Posterior vena cava (tissue), 2 donors: ENCODE data around the gene GLG1. TPM values are rescaled to one million over a fixed set of nuclear protein-coding genes. Genes with fewer than 3 reads are reported as not detected.

Experiments used
- DNase-seq: peaks from one replicate; pipeline ENCODE4 v3.0.0-alpha.2; 2020; ENCODE audit warnings: low spot score
- intact Hi-C, 2 donors: fragments of 100-400 bp; cut with DNase I; formaldehyde crosslinking; loops; one replicate each; pipeline versions ENCODE4 v1.14.1 to v1.14.2; 2022 to 2023
- total RNA-seq, 2 donors: library from RNA; stranded (reverse); fragmentation: NEBNext Ultra II Directional; extraction: Animal tissue kit (Norgen Biotek cat#: 25700); gene quantifications; one replicate each; pipeline ENCODE4 v1.2.1, GENCODE V29; 2021
- donor health status: DM: yes; HTN: yes; CAD: no.
- donor health status: DM: yes; HTN: yes; CAD: no.

Gene GLG1
- total RNA-seq, 2 donors from 2014 or later: 101 to 143 TPM

- intact Hi-C loops: no loop called here
Observed at GRCh38 chr16:74580833-74581232, 26.1 kb downstream of the GLG1 start.

GRCh38 chr16:74578838-74579237 lies 28.1 kb downstream of the GLG1 start:
- intact Hi-C loops: no loop called here
- DNase-seq: no peak

More at GRCh38 chr16:74580833-74581232, 26.1 kb downstream of the GLG1 start:
- no peak for DNase-seq

GRCh38 chr16:74578433-74578832 lies 28.5 kb downstream of the GLG1 start:
- DNase-seq: no peak
- intact Hi-C loops: no loop called here

- intact Hi-C loops: no loop called here
- no peak for DNase-seq
Observed at GRCh38 chr16:74577882-74578366, 29.0 kb downstream of the GLG1 start.

- no peak for DNase-seq
- intact Hi-C loops: no loop called here
Observed at GRCh38 chr16:74575807-74576643, 30.9 kb downstream of the GLG1 start.

DNA sequence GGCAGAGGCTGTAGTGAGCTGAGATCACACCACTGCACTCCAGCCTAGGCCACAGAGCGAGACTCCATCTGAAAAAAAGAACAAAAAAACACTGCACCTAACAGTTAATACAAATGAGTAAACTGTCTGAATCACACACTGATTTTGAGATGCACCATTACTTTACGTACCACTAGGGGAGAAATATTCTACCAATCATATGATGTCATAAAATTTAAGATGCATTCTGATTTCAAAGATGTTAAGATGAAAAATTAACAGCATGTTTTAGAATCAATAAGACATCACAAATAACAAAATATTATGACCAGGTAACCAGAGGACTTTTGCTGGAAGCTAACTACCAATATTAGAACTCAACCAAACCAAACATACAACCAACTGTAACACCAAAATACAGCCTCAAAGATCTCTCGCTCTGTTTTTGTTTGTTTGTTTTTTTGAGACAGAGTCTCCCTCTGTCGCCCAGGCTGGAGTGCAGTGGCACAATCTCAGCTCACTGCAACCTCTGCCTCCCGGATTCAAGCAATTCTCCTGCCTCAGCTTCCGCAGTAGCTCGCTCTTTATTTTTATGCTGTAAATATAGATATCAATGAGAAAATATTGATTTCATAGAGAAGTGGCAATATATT lies 31.6 kb downstream of the GLG1 start:
- intact Hi-C loops: no loop called here
- DNase-seq: no peak

DNA sequence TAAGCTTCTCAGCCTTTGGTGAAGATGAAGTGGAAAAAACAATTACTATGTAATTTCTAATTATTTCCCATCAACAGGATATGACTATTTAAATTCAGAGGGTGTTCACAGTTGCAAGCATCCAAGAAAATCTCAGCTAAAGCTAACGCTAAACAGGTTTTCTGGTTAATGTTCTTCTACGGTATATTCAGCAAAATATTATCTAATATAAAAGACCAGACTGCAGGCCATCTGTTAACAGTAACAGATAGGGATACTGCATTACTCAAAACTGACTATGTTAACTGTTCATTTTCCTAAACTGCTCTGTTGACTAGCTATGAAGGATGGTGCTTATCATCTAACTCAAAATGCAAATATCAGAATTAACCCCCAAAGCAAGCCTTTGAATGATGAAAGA lies 32.8 kb downstream of the GLG1 start:
- no peak for DNase-seq

GRCh38 chr16:74573622-74574021 lies 33.3 kb downstream of the GLG1 start:
- intact Hi-C loops: no loop called here
- no peak for DNase-seq

More for the DNA sequence above, 32.8 kb downstream of the GLG1 start:
- intact Hi-C loops: no loop called here

- DNase-seq: no peak
- intact Hi-C loops: no loop called here
Observed at GRCh38 chr16:74570412-74571301, 36.3 kb downstream of the GLG1 start.

DNA sequence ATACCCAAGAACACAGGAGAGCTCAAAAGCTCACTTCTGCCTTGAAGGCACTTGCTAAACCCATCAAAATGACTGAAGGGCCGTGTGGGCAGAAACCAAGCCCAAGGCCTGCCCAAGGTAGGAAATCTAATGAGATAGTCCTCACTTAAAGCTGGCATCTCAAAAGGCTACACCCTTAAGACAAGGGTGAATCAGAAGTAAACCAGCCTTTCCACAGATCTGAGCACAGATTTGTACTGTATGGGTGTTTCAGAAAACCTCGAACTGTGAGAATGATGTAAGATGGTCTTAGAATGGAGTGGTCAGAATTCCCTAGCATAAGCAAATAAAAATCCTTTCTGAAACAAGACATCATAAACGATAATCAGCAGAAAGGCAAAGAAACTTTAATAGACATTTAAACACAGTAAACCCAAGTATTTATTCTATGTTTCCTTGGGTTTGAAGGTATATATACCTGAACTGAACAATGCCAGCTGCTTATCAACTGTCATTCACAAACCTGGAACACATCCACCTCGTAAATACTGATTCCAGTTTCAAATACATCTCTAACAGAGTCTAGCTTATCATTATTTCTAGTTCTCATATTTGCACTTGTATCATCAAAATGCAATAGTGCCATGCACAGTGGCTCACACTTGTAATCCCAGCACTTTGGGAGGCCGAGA lies 37.8 kb downstream of the GLG1 start:
- no peak for DNase-seq
- intact Hi-C loops: no loop called here

- DNase-seq: no peak
- intact Hi-C loops: no loop called here
Observed at GRCh38 chr16:74567901-74568300, 39.0 kb downstream of the GLG1 start.

DNA sequence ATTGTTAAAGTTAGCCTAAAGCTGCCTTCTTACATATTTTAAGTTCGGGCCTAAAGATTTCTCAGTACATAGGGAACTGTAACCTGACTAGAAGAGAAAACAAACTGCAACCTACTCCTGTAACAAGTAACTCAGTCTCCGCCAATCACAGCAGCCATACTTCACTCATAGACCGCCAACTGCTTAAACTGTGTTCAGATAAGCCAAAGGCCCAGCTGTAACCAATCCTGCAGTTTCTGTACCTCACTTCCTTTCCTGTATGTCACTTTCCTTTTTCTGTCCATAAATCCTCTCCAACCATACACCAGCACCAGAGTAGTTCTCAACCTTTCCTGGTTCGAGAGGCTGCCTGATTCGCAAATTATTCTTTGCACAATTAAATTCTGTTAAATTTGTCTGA lies 41.5 kb downstream of the GLG1 start:
- intact Hi-C loops: no loop called here
- no peak for DNase-seq

DNA sequence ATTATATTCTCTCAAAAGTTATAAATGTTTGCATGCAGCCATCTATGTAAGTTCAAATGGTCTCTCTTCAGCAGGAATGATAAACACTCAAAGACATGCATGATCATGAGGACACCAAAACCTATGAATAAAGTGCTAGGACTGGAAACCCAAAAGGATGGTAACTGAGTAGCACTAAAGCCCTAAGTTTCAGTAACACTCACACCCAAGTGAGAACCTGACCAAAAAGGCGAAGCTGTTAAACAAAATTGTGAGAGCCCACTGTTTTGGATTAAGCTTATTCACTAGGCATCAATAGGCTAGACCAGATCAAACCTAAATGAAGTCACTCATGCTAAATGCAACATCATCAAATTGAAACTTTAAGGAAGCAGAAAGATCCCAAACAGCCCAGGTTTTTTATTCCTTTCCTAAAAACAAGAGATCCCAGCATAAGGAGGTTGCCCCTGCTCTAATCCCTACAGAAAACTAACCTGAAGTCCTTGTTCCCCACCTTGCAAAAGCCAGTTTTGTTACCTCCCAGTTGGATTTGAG lies 42.4 kb downstream of the GLG1 start:
- intact Hi-C loops: no loop called here
- DNase-seq: no peak

GRCh38 chr16:74563828-74564263 lies 43.1 kb downstream of the GLG1 start:
- intact Hi-C loops: no loop called here
- DNase-seq: no peak

- intact Hi-C loops: no loop called here
Observed at GRCh38 chr16:74562117-74562516, 44.8 kb downstream of the GLG1 start.

DNA sequence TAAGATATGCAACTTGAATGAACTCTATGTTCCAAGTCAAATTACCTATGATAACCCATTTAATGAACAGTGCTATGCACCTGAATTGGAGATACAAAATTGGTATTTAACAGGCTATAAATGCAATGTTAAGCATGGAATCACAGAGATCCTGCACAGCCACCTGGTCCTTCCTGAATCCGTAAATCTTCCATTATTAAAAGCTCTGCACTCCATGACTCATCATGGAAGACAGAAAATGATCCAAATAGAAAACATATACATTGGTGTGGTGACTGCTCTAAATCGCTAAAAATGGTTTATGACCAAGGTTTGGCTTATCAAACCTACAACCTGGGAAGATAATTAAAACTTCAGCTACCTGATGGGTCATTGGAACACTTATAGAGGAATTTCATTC lies 45.3 kb downstream of the GLG1 start:
- intact Hi-C loops: no loop called here
- no peak for DNase-seq

More at GRCh38 chr16:74562117-74562516, 44.8 kb downstream of the GLG1 start:
- no peak for DNase-seq

DNA sequence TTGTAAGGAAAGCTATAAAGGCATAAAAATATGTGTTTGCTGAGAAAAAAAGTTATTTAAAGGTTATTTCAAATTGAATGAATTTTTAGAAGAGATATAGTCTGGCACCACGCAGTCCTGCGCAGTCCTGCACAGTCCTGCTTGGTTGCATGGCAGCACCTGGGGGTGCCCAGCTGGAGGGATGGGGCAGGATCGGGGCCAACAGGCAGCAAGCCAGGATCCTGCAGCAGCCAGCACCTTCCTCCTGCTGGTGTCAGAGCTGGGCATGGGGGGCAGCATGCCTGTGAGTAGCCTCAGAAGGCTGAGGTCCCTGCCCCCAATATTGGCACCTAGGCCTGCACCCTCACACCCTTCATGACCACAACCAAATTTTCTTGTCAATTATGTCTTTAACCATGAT lies 46.0 kb downstream of the GLG1 start:
- no peak for DNase-seq
- intact Hi-C loops: no loop called here

- intact Hi-C loops: no loop called here
- no peak for DNase-seq
Observed at GRCh38 chr16:74558873-74559272, 48.0 kb downstream of the GLG1 start.

GRCh38 chr16:74557275-74557674 lies 49.6 kb downstream of the GLG1 start:
- no peak for DNase-seq
- intact Hi-C loops: no loop called here
